Type B pancreatic cell (in vitro differentiated cells): ENCODE results near the gene SAA4. TPM values are rescaled to one million over a fixed set of nuclear protein-coding genes. Genes with fewer than 3 reads are reported as not detected.
"Not testable (repeated sequence)": the region's sequence is repeated elsewhere in the genome, so short reads cannot be mapped to it uniquely, and the experiment has no call there.

ENCODE experiments used
- DNase-seq: peaks from one replicate; pipeline ENCODE4 v3.0.0; 2021; ENCODE audit warnings: mixed read lengths; ENCODE audit not compliant: unreplicated experiment; ENCODE audit errors: extremely low spot score
- H3K27ac Mint-ChIP-seq: 2 replicates; pipeline ENCODE4 v1.8.0; 2021; ENCODE audit warnings: mild to moderate bottlenecking, mixed read lengths
- H3K27me3 Mint-ChIP-seq: 2 replicates; pipeline ENCODE4 v1.8.0; 2021; ENCODE audit warnings: mixed read lengths
- H3K36me3 Mint-ChIP-seq: 2 replicates; pipeline ENCODE4 v1.8.0; 2021; ENCODE audit warnings: mixed read lengths
- H3K4me1 Mint-ChIP-seq: one replicate; pipeline ENCODE4 v1.8.0; 2021; ENCODE audit warnings: mixed read lengths; ENCODE audit not compliant: unreplicated experiment
- H3K4me3 Mint-ChIP-seq: 2 replicates; pipeline ENCODE4 v1.8.0; 2021; ENCODE audit warnings: mild to moderate bottlenecking, mixed read lengths
- H3K9me3 Mint-ChIP-seq: 2 replicates; pipeline ENCODE4 v1.8.0; 2021; ENCODE audit warnings: mixed read lengths
- CTCF ChIP-seq: fragments of 200-600 bp; sonication (generic); conservative IDR thresholded peaks from 2 replicates; pipeline ENCODE4 v1.5.0; 2021; ENCODE audit warnings: antibody characterized with exemption, mild to moderate bottlenecking
- total RNA-seq: library from RNA; stranded (reverse); gene quantifications from 2 replicates; pipeline ENCODE4 v1.2.1, GENCODE V29; 2021; ENCODE audit warnings: low replicate concordance

Gene SAA4
- total RNA-seq, 1 donor from 2014 or later = not detected

- no peaks in the 10 kb centered on the region for H3K4me1 Mint-ChIP-seq
- peaks cover 5% of the 10 kb centered on the region for H3K27me3 Mint-ChIP-seq
- H3K27ac Mint-ChIP-seq = peak overlapping the region; percentile 82
- TF ChIP-seq CTCF = no peak
- no peaks in the 10 kb centered on the region for H3K9me3 Mint-ChIP-seq
- H3K4me3 Mint-ChIP-seq = no peak overlapping the region
- no peak for DNase-seq
- H3K36me3 Mint-ChIP-seq = no peaks in the 10 kb centered on the region
Measured at GRCh38 chr11:18253233-18253632, 16.6 kb upstream of the SAA4 start.

DNA sequence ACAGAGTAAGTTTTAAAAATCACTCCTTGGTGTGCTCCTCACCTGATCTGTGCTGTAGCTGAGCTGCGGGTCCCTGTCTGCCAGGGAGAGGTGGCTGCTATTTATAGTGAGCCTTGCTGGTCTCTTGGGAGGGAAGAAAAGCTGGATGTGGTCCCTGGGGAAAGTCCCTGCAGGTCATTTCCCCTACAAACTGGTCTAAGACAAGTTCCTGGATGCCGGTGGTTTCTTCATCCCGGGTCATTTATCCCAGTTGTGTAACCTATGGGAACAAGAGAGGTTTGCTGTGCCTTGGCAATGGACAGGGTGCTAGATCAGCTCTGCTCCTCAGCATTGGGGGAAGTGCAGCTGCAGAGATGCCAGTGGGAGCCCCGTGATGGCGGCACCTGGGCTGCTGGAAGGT lies 12.0 kb upstream of the SAA4 start, which contains the start of gene SAA2:
TSS of gene SAA2 (minus strand) at position 108 of the 400 bp plus-strand sequence. CDS start 657 bp downstream, outside the sequence.
- H3K27ac Mint-ChIP-seq = no peak within 1 kb of the TSS

DNA sequence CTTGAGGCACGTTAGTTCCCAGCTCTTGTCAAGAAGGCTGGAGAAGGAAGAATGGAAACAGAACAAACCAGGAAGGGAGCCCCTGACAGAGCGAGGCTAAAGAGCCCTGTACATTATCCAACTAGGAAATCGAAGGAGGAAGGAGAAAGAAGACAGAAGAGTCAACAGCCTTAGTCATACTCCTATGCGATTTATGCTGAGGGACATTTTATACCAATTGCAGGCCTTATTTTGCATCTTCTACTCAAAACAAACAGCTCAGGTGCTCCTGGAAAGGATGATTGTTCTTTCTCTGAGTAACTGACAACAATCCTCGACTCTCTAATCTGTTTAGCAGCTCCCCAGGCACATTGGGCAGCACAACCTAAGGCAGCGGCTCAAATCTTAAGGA lies 10.6 kb upstream of the SAA4 start:
- H3K27me3 Mint-ChIP-seq, DNase-seq, H3K9me3 Mint-ChIP-seq, H3K27ac Mint-ChIP-seq, H3K36me3 Mint-ChIP-seq, H3K4me3 Mint-ChIP-seq, H3K4me1 Mint-ChIP-seq: not testable (repeated sequence)

More for the DNA sequence above, 12.0 kb upstream of the SAA4 start, which contains the start of gene SAA2:
- H3K9me3 Mint-ChIP-seq = no peaks in the 10 kb centered on the region
- peaks cover 3% of the 10 kb centered on the region for H3K27me3 Mint-ChIP-seq
- TF ChIP-seq CTCF = no peak
- no peak for DNase-seq
- no peaks in the 10 kb centered on the region for H3K4me1 Mint-ChIP-seq
- H3K4me3 Mint-ChIP-seq = no peak within 1 kb of the TSS
- no peaks in the 10 kb centered on the region for H3K36me3 Mint-ChIP-seq

DNA sequence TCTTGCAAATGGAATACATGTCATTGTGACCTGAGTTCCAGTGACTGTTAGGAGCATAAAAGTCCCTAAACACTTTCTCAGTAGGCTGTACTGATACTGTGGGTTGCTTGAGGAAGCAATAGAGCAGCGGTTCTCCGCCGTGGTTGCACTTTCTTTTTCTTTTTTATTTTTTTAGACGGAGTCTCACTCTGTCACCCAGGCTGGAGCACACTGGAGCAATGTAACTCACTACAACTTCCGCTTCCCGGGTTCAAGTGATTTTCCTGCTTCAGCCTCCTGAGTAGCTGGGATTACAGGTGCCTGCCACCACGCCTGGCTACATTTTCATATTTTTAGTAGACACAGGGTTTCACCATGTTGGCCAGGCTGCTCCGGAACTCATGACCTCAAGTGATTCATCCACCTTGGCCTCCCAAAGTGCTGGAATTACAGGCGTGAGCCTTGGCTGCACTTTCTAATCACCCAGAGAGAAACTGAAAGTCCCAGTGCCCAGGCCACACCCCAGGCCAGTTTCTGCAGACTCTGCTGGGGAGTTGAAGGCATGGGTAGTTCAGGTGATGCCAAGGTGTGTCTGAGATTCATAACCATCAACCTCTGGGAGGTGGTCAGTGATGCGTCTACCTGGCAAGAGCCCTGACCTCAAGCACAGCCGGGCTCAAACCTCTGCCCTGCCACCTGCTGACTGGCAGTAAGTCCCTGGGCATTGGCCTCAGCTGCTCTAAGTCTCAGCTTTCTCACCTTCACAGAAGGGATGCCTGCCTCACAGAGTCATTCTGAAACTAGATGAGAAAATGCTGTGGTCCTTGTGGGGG lies 10.0 kb upstream of the SAA4 start:
- not testable (repeated sequence) for H3K9me3 Mint-ChIP-seq, H3K36me3 Mint-ChIP-seq, H3K27me3 Mint-ChIP-seq, H3K4me1 Mint-ChIP-seq, DNase-seq, H3K4me3 Mint-ChIP-seq, H3K27ac Mint-ChIP-seq

- Mint-ChIP-seq H3K27ac (no peak overlapping the region), H3K36me3 (no peaks in the 10 kb centered on the region), H3K4me1 (no peaks in the 10 kb centered on the region), H3K27me3 (peaks cover 9% of the 10 kb centered on the region), H3K4me3 (no peak overlapping the region), H3K9me3 (no peaks in the 10 kb centered on the region)
- no peak for TF ChIP-seq CTCF
- no peak for DNase-seq
Measured at GRCh38 chr11:18245396-18245795, 8.8 kb upstream of the SAA4 start.

GRCh38 chr11:18243783-18244362 lies 7.3 kb upstream of the SAA4 start:
- no peak for DNase-seq
- peak; percentile 86 for TF ChIP-seq CTCF
- Mint-ChIP-seq H3K4me3 (no peak overlapping the region), H3K27ac (no peak overlapping the region), H3K9me3 (no peaks in the 10 kb centered on the region), H3K36me3 (no peaks in the 10 kb centered on the region), H3K27me3 (peaks cover 14% of the 10 kb centered on the region), H3K4me1 (no peaks in the 10 kb centered on the region)
